Measurements from ENCODE around the gene DIRAS1. TPM values are rescaled to one million over a fixed set of nuclear protein-coding genes. Genes with fewer than 3 reads are reported as not detected.
A peak's percentile ranks its signal among the peaks of the same experiment; 100 is the strongest.

DIRAS1 gene
- total RNA-seq, 1 experiment from 2014 or later = 0.17 TPM

DNA sequence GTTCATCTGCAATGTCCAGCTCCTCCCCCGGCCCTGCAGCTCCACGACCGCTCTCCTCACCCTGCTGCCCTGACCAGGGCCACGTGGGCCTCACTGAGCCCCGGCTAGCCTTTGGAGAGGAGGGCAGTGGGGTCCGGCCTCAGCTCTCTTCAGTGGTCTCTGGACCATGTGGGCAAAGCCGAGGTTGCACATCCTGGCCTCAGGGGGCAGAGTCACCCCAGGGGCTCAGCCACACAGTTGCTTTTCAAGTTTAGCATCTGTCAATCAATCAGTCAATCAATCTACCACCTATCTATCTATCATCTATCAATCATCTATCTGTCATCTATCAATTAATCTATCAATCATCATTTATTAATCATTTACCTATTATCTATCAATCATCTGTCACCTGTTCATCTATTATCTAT is 3.0 kb upstream of the DIRAS1 start:
- no peak overlapping the region for H3K4me3 Mint-ChIP-seq (ENCODE audit: low read depth, unreplicated experiment)
- H3K4me1 Mint-ChIP-seq (ENCODE audit: low read depth, unreplicated experiment) = no peaks in the 10 kb centered on the region
- peaks cover 4% of the 10 kb centered on the region for H3K36me3 Mint-ChIP-seq (ENCODE audit: insufficient read depth, unreplicated experiment)
- DNase-seq = no peak
- no TSS peak for BruUV-seq (replicated peaks)
- TF ChIP-seq CTCF (IDR thresholded peaks at IDR 0.05; ENCODE audit: unreplicated experiment) = no peak
- no peaks in the 10 kb centered on the region for H3K9me3 Mint-ChIP-seq (ENCODE audit: low read depth, unreplicated experiment)
- intact Hi-C loops (cut with micrococcal nuclease; ENCODE audit: unreplicated experiment) = no loop called here
- CTCF ChIA-PET = no interaction called here
- H3K27me3 Mint-ChIP-seq (ENCODE audit: unreplicated experiment) = peaks cover 74% of the 10 kb centered on the region
- no peak overlapping the region for H3K27ac Mint-ChIP-seq (ENCODE audit: unreplicated experiment)

DNA sequence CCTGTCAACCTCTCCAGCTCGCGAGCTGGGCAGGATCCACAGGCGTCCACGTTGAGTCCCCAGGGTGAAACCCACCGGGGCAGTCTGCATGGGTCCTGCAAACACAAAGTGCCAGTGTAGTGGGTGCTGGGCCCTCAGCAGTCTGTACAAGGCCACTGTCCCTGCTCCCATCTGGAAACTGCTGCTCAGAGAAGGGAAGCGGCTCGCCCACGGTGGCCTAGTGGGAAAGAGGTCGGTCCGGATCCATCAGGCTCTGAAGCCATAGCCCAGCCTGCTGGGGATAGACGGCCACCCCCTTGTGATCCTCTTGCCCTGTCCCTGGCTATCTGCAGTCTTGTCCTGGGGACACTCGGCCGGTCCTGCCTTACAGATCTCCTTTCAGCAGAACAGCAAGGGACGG is 2.6 kb upstream of the DIRAS1 start:
- H3K27ac Mint-ChIP-seq (ENCODE audit: unreplicated experiment) = no peak overlapping the region
- no peak for DNase-seq
- no peaks in the 10 kb centered on the region for H3K9me3 Mint-ChIP-seq (ENCODE audit: low read depth, unreplicated experiment)
- intact Hi-C loops (cut with micrococcal nuclease; ENCODE audit: unreplicated experiment) = no loop called here
- no peak for TF ChIP-seq CTCF (IDR thresholded peaks at IDR 0.05; ENCODE audit: unreplicated experiment)
- peaks cover 3% of the 10 kb centered on the region for H3K36me3 Mint-ChIP-seq (ENCODE audit: insufficient read depth, unreplicated experiment)
- BruUV-seq (replicated peaks) = no TSS peak
- peaks cover 72% of the 10 kb centered on the region for H3K27me3 Mint-ChIP-seq (ENCODE audit: unreplicated experiment)
- no peaks in the 10 kb centered on the region for H3K4me1 Mint-ChIP-seq (ENCODE audit: low read depth, unreplicated experiment)
- H3K4me3 Mint-ChIP-seq (ENCODE audit: low read depth, unreplicated experiment) = no peak overlapping the region
- CTCF ChIA-PET = no interaction called here

DNA sequence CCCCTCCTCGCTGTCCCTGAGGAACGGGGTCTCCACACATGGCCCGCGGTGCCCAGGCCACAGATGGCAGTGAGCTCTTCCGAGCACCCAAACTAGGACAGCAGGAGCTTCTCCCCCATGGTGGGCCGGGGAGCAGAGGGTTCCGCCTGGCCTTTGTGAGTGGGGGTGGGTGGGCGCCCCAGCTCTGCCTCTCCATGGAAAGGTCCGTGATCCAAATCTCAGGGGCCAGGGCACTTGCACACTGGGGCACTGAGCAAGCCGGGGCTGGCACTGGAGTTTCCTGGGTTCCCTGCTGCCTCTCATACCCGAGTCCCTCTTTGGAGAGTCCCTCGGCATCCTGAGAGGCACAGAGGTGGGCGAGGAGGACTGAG is 2.2 kb upstream of the DIRAS1 start:
- no peak overlapping the region for H3K27ac Mint-ChIP-seq (ENCODE audit: unreplicated experiment)
- CTCF ChIA-PET = interaction anchor here (0.6 kb wide), 1 partner anchor 631 kb away, joined by 4 read pairs; no protein-coding TSS in a partner anchor
- no peaks in the 10 kb centered on the region for H3K36me3 Mint-ChIP-seq (ENCODE audit: insufficient read depth, unreplicated experiment)
- peak overlapping the region; percentile 24 for H3K4me3 Mint-ChIP-seq (ENCODE audit: low read depth, unreplicated experiment)
- TF ChIP-seq CTCF (IDR thresholded peaks at IDR 0.05; ENCODE audit: unreplicated experiment) = no peak
- BruUV-seq (replicated peaks) = no TSS peak
- intact Hi-C loops (cut with micrococcal nuclease; ENCODE audit: unreplicated experiment) = no loop called here
- no peak for DNase-seq
- no peaks in the 10 kb centered on the region for H3K4me1 Mint-ChIP-seq (ENCODE audit: low read depth, unreplicated experiment)
- H3K9me3 Mint-ChIP-seq (ENCODE audit: low read depth, unreplicated experiment) = no peaks in the 10 kb centered on the region
- H3K27me3 Mint-ChIP-seq (ENCODE audit: unreplicated experiment) = peaks cover 68% of the 10 kb centered on the region

DNA sequence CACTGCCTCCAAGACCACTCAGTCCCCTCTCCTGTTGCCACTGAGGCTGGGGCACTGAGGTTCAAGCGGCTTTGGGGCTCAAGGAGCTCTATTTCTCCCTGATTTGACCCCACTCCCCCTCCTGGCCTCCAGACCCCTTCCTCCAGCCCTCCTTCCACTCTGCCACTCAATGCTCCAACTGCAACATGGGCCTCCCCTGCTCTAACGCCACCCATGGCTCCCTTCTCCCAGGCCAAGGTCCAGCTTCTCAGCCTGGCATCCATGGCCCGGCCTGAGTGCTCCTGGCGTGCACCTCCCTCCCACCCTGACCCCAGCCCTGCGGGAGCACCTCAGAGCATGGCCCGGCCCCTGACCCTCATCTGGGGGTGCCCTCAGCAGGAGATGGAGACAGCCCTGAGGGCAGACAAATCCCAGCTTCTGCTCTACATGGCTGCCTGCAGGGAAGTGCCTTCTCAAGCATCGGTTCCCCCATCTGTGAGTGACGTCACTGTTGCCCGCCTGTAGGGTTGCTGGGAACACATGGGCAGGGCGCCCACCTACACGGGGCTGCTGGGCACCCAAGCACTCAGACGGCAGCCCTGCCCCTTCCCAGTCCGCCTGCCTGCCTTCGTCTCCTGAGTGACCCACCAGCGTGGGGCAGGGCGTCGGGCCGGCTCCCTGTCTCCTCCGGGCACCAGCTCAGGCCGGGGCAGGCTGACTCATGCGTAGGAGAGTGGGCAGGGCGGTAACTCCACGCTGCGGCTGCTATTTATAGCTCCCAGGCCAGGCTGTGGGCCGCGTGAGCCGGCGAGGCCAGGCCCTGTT is 1.6 kb upstream of the DIRAS1 start:
- DNase-seq = peak; percentile 24
- intact Hi-C loops (cut with micrococcal nuclease; ENCODE audit: unreplicated experiment) = no loop called here
- no peak for TF ChIP-seq CTCF (IDR thresholded peaks at IDR 0.05; ENCODE audit: unreplicated experiment)
- H3K4me3 Mint-ChIP-seq (ENCODE audit: low read depth, unreplicated experiment) = peak overlapping the region; percentile 24
- no peaks in the 10 kb centered on the region for H3K4me1 Mint-ChIP-seq (ENCODE audit: low read depth, unreplicated experiment)
- CTCF ChIA-PET = interaction anchor here (0.6 kb wide), 1 partner anchor 631 kb away, joined by 4 read pairs; no protein-coding TSS in a partner anchor
- H3K36me3 Mint-ChIP-seq (ENCODE audit: insufficient read depth, unreplicated experiment) = no peaks in the 10 kb centered on the region
- peak overlapping the region; percentile 44 for H3K27ac Mint-ChIP-seq (ENCODE audit: unreplicated experiment)
- no TSS peak for BruUV-seq (replicated peaks)
- no peaks in the 10 kb centered on the region for H3K9me3 Mint-ChIP-seq (ENCODE audit: low read depth, unreplicated experiment)
- peaks cover 65% of the 10 kb centered on the region for H3K27me3 Mint-ChIP-seq (ENCODE audit: unreplicated experiment)

Data from Calu3 (cell line).